Measurements from ENCODE around the gene GABBR2.

- no peak for TF ChIP-seq CTCF (IDR thresholded peaks at IDR 0.05; ENCODE audit: low read depth, low read length, poor library complexity, severe bottlenecking)
- TF ChIP-seq EZH2phosphoT487 (IDR thresholded peaks at IDR 0.05; ENCODE audit: borderline replicate concordance, low read length) = no peak
These were observed 316.9 kb downstream of the GABBR2 start for GRCh38 chr9:98391867-98392266.
